Astrocyte of the spinal cord (primary cell): ENCODE data around the gene LIPM.

Experiments
- DNase-seq: peaks from one replicate; pipeline ENCODE4 v3.0.0; 2011; ENCODE audit warnings: low read depth, low spot score
- H3K4me3 ChIP-seq: 2 replicates; pipeline ENCODE4 v1.5.1; 2011; ENCODE audit warnings: low read depth, mild to moderate bottlenecking, low read length, moderate library complexity
- in situ Hi-C: cut with HindIII; loops from 2 replicates; pipeline ENCODE4 v1.10.0; 2017; ENCODE audit warnings: low sequenced_read_pairs
- TF ChIP-seq, protein P1 (sequence below): IDR thresholded peaks from 2 replicates; pipeline ENCODE4 v1.5.1; 2012; ENCODE audit warnings: low read depth, mild to moderate bottlenecking, low read length, inconsistent platforms

Gene LIPM

DNA sequence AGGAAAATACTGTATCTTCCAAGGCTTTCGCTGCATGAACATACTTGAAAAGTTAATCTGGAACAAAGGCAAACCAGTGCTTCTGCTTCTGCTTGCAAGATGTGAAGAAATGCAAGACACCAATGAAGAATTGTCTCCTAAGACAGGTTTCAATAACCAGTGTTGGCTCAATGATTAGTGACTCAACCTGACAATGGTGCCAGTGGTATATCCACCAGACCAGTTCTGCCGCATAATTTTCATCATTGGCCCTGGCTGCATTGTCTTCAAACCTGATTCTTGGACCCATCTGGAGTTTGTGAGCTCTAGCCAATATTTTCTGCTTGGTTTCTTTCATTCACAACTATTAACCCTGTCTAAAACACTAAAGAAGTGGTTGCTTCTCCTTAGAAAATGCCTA lies 63.9 kb downstream of the LIPM start:
- no peak overlapping the region for H3K4me3 ChIP-seq
- TF ChIP-seq, protein P1, sequence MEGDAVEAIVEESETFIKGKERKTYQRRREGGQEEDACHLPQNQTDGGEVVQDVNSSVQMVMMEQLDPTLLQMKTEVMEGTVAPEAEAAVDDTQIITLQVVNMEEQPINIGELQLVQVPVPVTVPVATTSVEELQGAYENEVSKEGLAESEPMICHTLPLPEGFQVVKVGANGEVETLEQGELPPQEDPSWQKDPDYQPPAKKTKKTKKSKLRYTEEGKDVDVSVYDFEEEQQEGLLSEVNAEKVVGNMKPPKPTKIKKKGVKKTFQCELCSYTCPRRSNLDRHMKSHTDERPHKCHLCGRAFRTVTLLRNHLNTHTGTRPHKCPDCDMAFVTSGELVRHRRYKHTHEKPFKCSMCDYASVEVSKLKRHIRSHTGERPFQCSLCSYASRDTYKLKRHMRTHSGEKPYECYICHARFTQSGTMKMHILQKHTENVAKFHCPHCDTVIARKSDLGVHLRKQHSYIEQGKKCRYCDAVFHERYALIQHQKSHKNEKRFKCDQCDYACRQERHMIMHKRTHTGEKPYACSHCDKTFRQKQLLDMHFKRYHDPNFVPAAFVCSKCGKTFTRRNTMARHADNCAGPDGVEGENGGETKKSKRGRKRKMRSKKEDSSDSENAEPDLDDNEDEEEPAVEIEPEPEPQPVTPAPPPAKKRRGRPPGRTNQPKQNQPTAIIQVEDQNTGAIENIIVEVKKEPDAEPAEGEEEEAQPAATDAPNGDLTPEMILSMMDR = no peak
- in situ Hi-C loops = no loop called here
- DNase-seq = no peak

DNA sequence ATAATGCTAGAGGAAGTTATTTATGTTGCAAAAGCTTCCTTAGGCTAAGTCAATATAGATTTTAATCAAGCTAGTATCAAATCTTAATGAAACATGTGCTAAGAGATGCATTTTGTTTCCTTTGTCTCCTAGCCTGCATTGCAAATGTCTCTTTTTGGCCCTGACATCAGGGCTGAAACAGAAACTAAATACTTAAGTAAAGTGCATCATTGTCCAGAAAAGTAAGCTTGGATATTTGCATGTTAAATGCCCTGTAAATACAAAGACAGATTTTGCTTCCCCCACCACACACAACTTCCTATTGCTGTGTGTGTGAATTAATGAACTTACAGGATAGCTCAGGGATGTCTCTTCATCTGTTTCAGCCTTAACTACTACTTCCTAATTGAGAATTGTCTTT lies 67.6 kb downstream of the LIPM start:
- TF ChIP-seq, protein P1 = no peak
- no peak overlapping the region for H3K4me3 ChIP-seq
- DNase-seq = no peak
- in situ Hi-C loops = no loop called here
